ENCODE measurements around the gene KIAA1958.

DNA sequence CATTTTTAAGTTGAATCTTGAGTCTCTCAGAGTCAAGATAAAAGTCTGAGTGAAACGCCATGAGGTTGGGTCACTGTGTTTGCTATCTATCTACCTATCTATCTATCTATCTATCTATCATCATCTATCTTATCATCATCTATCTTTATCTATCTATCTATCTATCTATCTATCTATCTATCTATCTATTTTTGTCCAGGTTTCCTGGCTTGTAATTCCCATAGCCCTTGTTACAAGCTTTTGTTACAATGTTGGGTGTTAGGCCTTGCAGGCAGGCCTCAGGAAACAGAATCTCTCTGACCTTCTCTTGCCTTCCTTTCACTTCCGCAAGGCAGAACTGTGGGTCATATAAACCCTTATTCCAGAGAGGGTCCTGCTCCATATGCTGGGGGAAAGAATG, 12.6 kb upstream of the KIAA1958 start:
- TF ChIP-seq, protein P1, sequence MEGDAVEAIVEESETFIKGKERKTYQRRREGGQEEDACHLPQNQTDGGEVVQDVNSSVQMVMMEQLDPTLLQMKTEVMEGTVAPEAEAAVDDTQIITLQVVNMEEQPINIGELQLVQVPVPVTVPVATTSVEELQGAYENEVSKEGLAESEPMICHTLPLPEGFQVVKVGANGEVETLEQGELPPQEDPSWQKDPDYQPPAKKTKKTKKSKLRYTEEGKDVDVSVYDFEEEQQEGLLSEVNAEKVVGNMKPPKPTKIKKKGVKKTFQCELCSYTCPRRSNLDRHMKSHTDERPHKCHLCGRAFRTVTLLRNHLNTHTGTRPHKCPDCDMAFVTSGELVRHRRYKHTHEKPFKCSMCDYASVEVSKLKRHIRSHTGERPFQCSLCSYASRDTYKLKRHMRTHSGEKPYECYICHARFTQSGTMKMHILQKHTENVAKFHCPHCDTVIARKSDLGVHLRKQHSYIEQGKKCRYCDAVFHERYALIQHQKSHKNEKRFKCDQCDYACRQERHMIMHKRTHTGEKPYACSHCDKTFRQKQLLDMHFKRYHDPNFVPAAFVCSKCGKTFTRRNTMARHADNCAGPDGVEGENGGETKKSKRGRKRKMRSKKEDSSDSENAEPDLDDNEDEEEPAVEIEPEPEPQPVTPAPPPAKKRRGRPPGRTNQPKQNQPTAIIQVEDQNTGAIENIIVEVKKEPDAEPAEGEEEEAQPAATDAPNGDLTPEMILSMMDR (IDR thresholded peaks at IDR 0.05), result no peak
- TF ChIP-seq POLR2A (IDR thresholded peaks at IDR 0.05), result no peak
